GM13976 (cell line): ENCODE data around the gene ZNF814.
"Not testable (repeated sequence)": the region's sequence is repeated elsewhere in the genome, so short reads cannot be mapped to it uniquely, and the experiment has no call there.

Experiments used
- DNase-seq: peaks from one replicate; pipeline ENCODE4 v3.0.0; 2012; ENCODE audit warnings: low spot score
- CTCF ChIP-seq: IDR thresholded peaks from 2 replicates; pipeline ENCODE4 v1.5.1; 2012; ENCODE audit warnings: borderline replicate concordance, mild to moderate bottlenecking; ENCODE audit not compliant: insufficient read depth; ENCODE audit errors: extremely low read depth, missing control alignments, control extremely low read depth
- in situ Hi-C: fragments of 300-500 bp; cut with MboI; formaldehyde crosslinking; loops from one replicate; pipeline ENCODE4 v1.12.0; 2022; ENCODE audit warnings: low sequenced_read_pairs, mixed read lengths, inconsistent platforms; ENCODE audit not compliant: unreplicated experiment

The ZNF814 gene

GRCh38 chr19:57907394-57907793 lies 18.6 kb upstream of the ZNF814 start:
- in situ Hi-C loops: no loop called here
- no peak for DNase-seq
- TF ChIP-seq CTCF: no peak

- TF ChIP-seq CTCF: no peak
- DNase-seq: no peak
- in situ Hi-C loops: no loop called here
These were observed 16.4 kb upstream of the ZNF814 start for GRCh38 chr19:57905258-57905657.

- no peak for TF ChIP-seq CTCF
- no peak for DNase-seq
- in situ Hi-C loops: no loop called here
These were observed 14.9 kb upstream of the ZNF814 start for GRCh38 chr19:57903618-57904184.

- no peak for TF ChIP-seq CTCF
- DNase-seq: no peak
- in situ Hi-C loops: no loop called here
These were observed 11.5 kb upstream of the ZNF814 start for GRCh38 chr19:57900311-57900710.

- in situ Hi-C loops, DNase-seq: not testable (repeated sequence)
These were observed 1.9 kb upstream of the ZNF814 start for GRCh38 chr19:57890706-57891105.

- TF ChIP-seq CTCF: no peak
- DNase-seq: peak; percentile 30
- in situ Hi-C loops: no loop called here
These were observed 704 bp downstream of the ZNF814 start for GRCh38 chr19:57888107-57888559.

- TF ChIP-seq CTCF: no peak
- no peak for DNase-seq
- in situ Hi-C loops: no loop called here
These were observed 1.5 kb downstream of the ZNF814 start for GRCh38 chr19:57887195-57887941.
